HG03103 (cell line): ENCODE results near the gene C15orf39.
A peak's percentile ranks its signal among the peaks of the same experiment; 100 is the strongest.
"Not testable (repeated sequence)": the region's sequence is repeated elsewhere in the genome, so short reads cannot be mapped to it uniquely, and the experiment has no call there.

Experiments
- ATAC-seq: cut with Tn5 transposase; IDR thresholded peaks from one replicate; pipeline ENCODE4 v1.9.1; 2021; ENCODE audit warnings: low read depth; ENCODE audit not compliant: unreplicated experiment

C15orf39 gene

DNA sequence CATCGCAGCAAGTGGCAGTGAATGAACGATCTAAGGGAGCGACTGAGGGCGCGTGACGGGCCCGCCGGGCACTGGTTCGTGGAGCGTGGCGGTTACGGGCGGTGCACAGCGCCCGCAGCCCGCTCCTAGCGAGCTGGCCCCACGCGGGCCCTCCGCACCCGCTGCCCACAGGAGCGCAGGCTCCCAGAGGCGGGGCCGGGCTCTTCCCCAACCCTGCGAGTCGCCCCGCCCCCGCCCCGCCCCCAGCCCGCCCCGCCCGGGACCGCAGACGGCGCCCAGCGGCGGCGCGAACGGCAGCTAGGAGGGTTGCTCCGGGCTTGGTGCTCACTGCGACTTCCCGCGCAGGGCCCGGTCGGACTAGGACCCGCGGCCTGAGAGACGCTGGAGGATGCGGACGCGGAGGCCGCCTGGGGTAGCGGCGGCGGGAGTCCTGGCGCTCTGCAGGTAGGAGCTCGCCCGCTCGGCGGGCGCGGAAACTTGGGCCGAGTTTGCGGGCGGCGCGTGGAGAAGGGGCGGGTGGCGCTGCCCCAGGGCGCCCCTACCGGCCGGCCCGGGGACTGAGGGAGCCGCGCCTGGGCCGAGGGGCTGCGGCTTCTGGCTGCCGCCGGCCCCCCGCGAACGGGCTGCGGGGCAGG is at the start of gene C15orf39:
Gene C15orf39 (plus strand): TSS at position 267 of the 635 bp plus-strand sequence. CDS start 4,167 bp downstream, outside the sequence.
- peak; percentile 32 for ATAC-seq

DNA sequence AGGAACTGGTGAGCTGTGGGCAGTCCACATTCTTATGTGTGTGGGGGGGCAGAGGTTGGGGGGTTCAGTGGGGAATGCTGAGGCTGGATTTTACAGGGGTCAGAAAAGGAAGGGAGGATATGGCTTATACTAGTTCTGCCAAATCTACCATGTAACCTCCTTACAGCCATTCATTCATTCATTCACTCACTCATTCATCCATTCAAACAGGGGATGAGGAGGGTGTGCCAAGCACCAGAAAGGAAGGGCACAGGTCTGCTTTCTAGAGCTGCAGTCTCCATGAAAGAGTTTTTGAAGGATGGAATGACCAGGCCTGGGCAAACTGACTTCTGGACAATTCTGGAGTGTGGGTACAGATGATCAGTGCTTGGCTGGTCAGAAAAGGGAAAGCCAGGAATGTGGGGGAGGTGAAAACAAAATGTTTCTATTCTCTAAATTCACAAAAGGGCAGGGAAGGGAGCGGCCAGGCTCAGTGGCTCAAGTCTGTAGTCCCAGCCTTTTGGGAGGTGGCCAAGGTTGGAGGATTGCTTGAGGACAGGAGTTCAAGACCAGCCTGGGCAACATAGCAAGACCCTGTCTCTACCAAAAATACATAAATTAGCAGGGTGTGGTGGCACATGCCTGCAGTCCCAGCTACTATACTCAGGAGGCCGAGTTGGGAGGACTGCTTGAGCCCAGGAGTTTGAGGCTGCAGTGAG is 49.2 kb upstream of the C15orf39 start:
- ATAC-seq = no peak

DNA sequence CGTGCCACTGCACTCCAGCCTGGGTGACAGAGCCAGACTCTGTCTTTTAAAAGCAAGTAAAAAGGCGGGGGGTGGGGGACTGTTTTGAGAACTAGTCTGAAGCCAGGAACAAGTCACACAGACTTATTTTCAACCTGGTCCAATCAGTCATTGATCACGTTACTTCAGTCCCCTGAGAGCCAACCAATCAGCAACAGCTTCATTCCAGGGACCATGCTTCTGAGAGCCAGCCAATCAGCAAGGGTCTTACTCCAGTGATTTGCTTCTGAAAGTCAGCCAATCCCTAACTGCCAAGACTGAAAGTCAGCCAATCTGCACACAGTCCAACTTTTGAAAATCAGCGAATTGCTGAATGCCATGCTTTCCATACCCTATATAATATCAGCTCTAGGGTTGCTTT is 48.6 kb upstream of the C15orf39 start:
- no peak for ATAC-seq

DNA sequence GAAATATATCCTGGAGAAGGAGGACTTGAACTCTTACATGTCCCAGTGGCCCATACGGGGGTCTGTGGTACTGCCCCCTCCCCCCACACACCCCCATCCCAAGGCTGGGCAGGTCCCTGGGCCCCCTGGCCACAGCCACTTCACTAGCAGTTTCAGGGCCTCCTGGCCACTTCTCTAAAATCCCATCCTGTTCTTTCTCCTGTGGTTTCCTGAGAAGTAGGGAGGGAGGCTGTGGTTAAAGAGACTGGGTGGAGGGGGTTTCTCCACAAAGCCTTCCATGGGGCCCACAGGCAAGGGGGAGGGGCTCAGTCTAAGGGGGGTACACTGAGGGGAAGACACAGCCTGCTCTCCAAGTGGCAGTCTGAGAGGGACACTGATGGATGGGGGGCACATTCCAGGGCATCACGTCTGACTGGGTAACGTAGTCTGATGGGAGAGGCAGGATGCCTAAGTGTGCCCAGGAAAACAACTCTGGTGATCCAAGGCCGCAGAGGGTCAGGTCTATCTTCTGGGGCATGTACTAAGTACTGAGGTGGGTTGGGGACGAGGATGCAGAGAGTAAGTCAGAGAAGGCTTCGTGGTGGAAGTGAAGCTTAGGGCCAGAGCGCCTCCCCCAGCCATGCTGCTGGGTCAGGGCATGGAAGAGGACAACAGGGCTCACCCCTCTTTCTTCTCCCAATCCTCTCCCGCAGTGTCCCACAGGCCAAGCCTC is 48.0 kb upstream of the C15orf39 start:
- ATAC-seq = no peak

DNA sequence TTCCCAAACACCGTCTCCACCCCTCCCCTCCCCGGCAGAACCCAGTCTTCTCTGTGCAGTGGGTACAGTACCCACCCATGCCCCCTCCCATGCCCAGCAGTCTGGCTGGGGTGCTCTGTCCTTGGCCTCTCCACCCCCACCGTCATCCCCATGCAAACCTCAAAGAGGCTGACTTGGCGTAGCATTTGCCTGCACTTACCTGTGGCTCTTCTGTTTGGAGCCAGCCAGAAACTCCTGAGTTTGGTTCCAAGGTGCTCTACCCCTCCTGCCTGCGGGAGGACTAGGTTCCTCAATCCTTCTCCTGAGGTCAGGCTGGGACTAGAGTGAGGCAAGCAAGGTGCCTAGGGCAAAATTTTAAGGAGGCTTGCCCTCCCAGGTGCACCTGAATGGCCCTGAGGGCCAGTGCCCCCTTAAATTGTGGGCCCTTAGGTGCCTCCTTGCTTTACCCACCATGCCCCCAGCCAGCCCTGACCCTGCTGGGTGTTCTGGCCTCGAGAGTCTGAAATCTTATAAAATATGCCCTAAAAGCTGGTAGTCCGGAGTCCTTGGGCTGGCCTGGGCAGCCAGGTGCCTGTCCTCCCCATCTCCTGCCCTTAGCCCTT is 47.1 kb upstream of the C15orf39 start:
- ATAC-seq = no peak

DNA sequence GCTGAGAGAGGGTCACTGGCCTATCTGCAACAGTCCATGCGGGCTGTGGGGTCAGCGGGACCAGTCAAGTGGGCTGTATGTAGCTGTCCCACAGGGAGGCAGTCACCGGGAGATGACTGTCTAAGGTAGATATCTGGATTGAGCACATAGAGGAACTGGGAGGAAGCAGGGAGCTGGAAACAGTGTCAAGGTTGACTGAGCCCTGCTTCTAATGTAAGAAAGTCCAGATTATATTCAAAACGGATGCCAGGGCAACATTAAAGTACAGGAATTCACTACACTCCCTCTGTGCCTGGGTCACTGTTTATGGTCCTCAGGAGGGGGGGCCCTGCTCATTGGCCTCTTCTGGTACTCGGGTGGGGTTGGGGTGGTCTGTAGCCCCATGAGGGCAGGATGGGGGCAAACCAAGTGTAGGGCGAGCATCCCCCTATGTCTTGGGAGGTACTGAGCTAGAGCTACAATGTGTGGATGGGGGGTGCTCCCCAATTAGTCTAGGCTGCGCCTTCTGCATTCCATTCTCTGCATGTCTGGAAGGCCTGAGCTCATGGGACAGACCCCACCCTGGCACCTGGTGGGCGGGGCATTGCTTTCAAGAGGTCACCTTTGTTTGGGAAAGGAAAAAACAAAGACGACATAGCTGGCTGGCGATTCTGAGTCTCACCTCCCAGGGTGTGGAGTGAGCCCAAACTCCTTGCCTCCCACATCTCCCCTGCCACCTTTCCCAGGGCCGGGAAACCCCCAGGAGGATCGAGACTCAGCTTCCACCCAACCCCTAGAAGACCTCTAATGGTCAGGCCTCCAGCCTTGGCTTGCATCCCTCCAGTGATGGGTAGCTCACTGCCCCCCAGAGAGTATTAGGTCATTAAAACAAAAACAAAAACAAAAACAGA is 45.1 kb upstream of the C15orf39 start:
- no peak for ATAC-seq

- ATAC-seq = no peak
Measured at GRCh38 chr15:75158402-75158801, 43.3 kb upstream of the C15orf39 start.

GRCh38 chr15:75159244-75159643 is 42.4 kb upstream of the C15orf39 start:
- ATAC-seq = no peak

DNA sequence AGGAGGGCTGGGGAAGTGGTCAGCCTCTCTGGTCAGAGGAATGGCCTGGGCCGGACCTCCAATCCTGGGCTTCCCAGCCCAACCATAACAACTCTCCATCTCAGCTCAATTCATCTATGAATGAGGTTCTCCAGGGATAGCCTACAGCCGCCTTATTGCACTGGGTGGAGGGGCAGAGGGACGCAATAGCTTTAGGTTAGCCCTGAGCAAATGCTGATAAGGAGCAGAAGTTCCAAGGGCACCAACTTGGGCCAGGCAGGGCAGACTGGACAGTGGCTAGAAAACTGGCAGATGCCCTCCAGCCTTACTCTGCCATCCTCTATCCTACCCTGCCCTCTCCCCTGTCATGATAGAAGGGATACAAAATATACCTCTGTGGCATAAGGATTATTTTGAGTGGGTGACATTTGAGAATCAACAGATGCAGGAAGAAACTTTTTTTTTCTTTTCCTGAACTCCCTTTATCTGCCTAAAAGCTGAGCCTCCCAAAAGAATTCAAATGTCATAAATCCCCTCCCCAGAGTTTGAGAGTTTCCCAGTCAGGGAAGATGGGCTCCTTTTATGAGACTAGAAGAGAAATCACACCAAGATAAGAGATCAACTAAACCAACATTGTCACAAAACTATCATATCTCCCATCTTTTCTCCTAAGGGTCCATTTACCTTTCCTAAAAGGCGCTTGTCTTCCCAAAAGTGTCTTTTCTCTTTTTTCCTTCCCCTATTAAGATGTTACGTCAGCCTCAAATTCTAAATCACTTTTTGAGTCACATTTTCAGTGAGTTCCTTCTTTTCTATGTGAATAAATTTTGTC is 40.4 kb upstream of the C15orf39 start:
- ATAC-seq = no peak

DNA sequence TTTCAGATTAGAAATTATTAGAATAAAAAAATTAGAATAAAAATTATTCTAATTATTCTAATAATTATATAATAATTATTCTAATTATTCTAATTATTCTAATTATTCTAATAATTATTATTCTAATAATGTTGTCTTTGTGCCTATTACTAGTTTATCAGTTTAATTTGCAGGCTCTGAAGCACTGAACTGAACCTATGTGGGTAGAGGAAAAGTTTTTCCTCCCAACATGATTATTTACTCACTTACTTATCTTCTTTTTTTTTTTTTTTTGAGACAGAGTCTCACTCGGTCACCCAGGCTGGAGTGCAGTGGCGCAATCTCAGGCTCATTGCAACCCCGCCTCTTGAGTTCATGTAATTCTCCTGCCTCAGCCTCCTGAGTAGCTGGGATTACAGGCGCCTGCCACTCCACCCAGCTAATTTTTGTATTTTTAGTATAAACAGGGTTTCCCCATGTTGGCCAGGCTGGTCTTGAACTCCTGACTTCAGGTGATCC is 39.7 kb upstream of the C15orf39 start:
- ATAC-seq = no peak

- ATAC-seq = no peak
Measured at GRCh38 chr15:75163150-75163564, 38.5 kb upstream of the C15orf39 start.

- ATAC-seq = no peak
Measured at GRCh38 chr15:75164625-75165350, 36.9 kb upstream of the C15orf39 start.

GRCh38 chr15:75166489-75167063 is 35.1 kb upstream of the C15orf39 start:
- not testable (repeated sequence) for ATAC-seq

GRCh38 chr15:75167588-75168350 is 33.9 kb upstream of the C15orf39 start:
- no peak for ATAC-seq

GRCh38 chr15:75168374-75168773 is 33.3 kb upstream of the C15orf39 start:
- no peak for ATAC-seq

- no peak for ATAC-seq
Measured at GRCh38 chr15:75170203-75170602, 31.5 kb upstream of the C15orf39 start.

DNA sequence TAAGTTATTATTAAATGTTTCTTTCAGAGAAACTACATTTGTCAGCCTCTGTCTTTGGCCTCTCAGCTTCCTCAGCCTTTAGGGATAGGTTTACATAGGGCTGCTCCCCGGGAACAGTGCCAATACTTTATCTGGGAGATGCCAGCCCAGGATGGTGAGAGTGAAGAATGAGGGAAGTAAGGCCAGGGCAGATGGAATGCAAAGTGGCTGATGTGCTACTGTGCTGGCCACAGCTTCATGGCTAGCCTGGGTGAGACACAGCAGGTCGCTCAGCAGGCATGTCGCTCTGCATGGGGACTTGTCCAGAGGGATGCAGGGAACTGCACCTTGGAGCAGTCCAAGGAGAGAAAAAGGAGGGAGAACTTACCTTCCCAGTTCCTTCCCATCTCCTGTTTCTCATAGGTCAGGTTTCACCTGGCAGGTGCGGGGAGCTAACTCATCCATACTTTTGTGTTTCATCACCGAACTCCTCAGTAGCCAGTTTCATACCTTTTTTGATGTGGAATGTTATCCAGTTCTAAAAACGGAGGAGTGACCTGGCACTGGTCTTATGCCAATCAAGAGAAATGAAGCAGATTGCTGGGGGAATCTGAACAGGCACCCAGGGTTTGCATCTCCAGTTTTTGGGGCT is 30.9 kb upstream of the C15orf39 start:
- no peak for ATAC-seq
